ENCODE data around the gene NF1.
"Not testable (repeated sequence)": the region's sequence is repeated elsewhere in the genome, so short reads cannot be mapped to it uniquely, and the experiment has no call there.

Gene NF1

DNA sequence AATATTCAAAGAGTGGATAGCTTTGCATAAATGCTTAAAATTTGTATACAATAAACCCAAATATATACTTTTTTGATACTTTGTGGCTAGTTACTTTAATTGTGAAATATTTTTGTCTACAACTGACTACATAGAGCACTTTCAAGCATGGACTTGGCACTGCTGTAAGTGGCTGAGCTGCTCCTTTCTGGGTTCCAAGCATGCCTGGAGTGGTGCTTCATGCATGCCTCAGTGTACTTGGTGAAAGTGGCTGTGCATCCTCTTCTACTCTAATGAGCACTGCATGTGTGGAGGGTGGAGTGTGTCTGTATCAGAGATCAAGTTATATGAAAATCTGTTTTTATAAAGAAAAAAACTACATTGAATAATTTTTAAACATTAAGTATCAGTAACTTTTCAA is 108.2 kb downstream of the NF1 start:
- no peak for DNase-seq

GRCh38 chr17:31211352-31212012 is 116.7 kb downstream of the NF1 start:
- DNase-seq, result no peak

DNA sequence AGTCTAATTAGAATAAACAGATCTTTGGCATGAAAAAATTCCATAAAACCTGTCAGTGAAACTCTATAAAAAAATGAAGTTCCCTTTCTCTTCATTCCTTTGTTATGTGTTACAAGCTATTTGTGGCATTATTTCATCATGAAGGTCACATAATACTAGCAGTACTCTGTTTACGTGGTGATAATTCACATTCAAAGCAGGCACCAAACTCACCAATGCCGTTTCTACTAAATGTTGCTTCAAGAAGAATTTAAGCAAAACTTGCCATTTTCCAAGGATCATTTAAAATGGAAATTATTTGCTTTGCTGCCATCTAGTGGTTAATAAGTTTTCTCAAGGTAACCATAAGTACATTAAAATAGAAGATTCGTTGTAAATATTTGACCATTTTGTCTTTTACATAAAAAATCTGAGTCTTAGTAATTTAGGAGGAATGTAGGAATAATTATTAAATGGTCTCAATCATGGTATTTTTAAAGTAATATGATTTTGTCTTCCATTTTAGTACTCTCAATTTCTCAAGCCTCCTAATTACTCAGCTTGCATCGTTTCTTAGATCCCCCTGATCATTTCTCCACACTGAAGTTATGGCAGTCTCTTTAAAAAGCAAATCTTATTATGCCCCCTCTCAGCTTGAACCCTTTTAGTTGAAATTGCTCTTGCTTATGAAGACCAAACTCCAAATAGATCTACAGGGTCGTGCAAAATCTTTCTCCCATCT is 121.4 kb downstream of the NF1 start:
- DNase-seq, result no peak

- no peak for DNase-seq
These were observed 129.6 kb downstream of the NF1 start for GRCh38 chr17:31224366-31224765.

DNA sequence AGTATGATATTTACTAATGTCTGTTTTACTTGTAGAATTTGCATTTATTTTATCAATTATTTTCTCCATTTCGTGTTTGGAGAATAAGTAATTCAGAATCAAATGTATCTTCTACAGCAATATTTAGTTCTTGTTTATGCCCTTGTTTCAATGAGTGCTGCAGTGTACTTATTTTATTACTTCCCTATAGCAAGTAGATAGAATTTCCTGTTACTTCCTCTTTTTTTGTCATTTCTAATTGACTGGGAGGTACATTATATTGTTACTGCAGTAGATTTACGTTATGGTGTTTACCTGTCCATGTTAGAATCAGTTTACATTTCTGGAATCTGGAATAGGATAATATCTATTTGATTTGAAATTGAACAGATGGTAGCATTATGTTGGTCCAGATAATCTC is 131.1 kb downstream of the NF1 start:
- no peak for DNase-seq

GRCh38 chr17:31226373-31226772 is 131.6 kb downstream of the NF1 start:
- DNase-seq, result no peak

GRCh38 chr17:31226950-31227349 is 132.2 kb downstream of the NF1 start:
- DNase-seq, result no peak

DNA sequence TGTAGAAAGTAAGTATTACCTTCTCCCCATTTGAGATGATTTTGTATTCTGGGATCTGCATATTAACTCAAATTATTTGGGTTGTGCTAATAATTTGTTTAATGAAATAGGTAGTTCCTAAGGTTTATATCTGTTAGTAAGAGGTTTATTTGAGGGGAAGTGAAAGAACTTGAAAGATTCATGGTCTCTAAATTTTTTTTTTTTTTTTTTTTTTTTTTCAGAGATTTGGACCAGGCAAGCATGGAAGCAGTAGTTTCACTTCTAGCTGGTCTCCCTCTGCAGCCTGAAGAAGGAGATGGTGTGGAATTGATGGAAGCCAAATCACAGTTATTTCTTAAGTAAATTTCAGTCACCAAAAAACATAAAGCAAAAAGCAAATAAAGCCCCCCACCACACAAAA is 137.1 kb downstream of the NF1 start:
- DNase-seq, result no peak

GRCh38 chr17:31235110-31235509 is 140.3 kb downstream of the NF1 start:
- no peak for DNase-seq

- DNase-seq, result no peak
These were observed 141.4 kb downstream of the NF1 start for GRCh38 chr17:31236137-31236536.

DNA sequence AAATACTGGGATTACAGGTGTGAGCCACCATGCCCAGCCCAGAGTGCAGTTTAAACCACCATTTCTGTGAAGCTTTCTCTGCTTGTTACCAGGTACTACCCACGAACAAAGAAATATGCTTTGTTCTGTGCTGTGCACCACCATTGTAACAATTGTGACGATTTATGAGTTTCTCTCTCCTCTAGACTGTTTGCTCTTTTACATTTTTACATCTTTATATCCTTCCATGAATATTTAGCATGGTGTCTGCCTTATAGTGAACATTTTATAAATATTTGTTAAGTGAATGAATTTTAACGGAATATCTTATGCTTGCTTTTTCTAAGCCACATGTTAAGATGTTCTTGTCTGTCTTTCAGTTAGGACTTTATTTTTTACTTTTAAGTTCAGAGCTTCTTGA is 141.9 kb downstream of the NF1 start:
- DNase-seq, result no peak

DNA sequence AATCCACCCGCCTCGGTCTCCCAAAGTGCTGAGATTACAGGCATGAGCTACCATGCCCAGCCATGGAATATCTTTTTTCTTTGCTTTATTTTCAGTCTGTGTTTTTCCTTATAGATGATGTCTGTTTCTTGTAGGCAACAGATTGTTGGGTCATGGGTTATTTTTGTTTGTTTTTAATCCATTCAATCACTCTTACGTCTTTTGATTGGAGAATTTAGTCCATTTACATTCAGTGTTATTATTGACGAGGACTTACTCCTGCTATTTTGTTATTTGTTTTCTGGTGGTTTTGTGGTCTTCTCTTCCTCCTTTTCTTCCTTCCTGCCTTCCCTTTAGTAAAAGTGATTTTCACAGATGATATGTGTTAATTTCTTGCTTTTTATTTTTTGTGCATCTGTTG is 146.3 kb downstream of the NF1 start:
- no peak for DNase-seq

DNA sequence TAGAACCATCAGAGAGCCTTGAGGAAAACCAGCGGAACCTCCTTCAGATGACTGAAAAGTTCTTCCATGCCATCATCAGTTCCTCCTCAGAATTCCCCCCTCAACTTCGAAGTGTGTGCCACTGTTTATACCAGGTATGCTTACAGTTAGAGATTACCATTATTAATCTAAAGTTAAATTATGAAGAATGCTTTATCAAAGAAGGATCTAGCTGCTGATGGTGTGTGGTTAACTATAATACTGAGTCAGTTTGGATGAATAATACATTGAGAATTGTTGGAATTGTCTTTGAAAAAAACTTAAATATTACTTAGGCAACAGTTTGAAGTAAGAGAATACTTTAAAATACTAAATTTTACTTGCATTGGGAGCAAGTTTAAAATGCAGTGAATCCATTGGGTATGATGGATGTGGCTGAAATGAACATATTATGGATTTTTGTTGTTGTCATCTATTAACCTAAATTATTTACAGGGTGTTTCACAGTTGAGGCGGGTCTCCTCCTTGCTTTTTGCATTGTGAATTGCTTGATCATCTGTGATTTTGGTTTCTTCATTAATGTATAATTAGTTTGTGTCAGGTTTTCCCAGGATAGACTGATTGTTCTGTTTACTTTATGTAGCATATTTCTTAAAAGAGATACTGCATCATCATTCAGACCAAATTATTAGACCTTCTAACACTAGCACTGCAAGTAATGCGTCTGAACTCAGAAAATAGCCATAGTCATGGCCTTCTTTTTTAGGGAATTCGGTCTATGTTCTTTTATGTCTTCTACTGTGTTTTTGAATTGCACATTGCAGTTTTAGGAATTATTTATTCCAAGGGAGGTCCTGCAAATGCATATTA is 154.4 kb downstream of the NF1 start:
- no peak for DNase-seq

DNA sequence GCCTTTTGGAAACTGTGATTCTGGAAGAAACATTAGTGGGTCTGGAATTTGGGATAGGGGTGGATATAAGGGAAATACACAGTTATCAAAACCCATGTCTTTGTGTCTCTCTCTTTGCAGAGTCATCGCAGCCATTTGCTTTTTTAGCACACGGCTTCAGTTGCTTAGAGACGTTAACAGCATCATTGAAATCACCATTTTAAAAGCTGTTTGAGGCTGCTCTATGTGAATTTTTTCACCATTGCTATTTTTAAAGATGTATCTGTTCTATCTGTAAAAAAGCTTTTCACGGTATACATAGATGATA is 155.0 kb downstream of the NF1 start:
- DNase-seq, result no peak

- DNase-seq, result no peak
These were observed 155.5 kb downstream of the NF1 start for GRCh38 chr17:31250229-31250628.

- no peak for DNase-seq
These were observed 156.6 kb downstream of the NF1 start for GRCh38 chr17:31251105-31251969.

GRCh38 chr17:31251970-31252328 is 157.2 kb downstream of the NF1 start:
- no peak for DNase-seq

DNA sequence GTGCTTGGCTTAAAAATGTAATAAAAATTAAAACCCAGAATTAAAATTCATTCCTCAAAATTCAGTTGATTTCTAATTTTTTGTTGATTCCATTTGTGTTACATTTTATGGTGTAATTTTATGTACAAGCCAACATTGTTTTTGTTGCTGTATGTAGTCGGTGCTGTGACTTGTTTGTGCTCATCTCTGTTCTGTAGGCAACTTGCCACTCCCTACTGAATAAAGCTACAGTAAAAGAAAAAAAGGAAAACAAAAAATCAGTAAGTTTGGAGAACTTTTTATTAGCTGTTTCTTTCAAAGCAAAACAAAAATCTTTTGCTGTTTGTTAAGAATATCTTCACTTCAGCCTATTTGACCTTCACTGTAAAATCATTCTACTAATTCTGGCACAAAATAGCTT is 158.0 kb downstream of the NF1 start:
- DNase-seq, result no peak

DNA sequence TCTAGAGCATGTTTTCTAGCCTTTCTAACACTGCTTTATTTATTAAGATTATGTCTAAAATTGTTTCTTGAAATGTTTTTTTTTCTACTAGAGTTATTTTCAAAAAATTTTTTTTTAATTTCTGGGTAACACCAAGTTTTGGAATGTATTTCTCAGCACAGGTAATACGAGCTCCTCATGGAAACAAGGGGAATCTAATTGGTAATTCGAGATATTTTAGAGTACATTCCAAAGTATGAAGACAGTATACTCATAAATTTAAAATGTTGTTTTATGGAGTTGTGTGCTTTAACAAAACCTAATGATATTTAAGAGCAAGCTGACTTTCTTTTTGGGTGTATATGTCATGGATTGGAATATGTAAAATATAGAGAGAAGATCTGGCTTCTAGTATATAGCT is 159.9 kb downstream of the NF1 start:
- no peak for DNase-seq

DNA sequence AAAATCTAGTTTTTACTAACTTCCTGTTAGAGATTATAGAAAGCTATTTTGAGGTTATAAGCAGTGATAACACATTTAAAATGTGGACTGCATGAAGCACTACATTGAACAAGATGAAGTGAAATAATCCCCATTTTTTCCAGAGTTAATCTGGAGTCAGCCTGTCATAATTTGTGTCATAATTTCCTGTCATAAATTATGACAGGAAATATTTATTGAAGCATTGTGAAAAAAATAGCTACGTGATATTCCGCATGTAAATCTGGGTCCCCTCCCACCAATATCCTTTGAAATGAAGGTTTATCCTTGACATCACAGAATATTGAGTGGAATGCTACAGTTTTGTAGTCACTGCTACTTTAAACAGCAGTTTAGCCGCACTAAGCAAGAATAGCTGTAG is 162.2 kb downstream of the NF1 start:
- DNase-seq, result no peak

GRCh38 chr17:31260151-31260550 is 165.4 kb downstream of the NF1 start:
- no peak for DNase-seq

DNA sequence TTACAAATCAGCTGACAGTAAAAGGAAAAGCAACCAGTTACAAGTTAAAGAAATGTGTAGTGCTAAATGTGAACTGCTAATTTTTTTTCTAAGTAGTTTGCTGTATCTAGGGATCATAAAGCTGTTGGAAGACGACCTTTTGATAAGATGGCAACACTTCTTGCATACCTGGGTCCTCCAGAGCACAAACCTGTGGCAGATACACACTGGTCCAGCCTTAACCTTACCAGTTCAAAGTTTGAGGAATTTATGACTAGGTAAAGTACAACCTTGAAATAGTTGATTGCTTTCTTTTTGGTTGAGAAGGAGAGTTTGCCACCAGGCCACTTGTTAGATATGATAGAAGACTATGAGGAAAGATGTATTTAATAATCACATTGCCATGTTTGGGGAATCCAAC is 166.8 kb downstream of the NF1 start:
- no peak for DNase-seq

DNA sequence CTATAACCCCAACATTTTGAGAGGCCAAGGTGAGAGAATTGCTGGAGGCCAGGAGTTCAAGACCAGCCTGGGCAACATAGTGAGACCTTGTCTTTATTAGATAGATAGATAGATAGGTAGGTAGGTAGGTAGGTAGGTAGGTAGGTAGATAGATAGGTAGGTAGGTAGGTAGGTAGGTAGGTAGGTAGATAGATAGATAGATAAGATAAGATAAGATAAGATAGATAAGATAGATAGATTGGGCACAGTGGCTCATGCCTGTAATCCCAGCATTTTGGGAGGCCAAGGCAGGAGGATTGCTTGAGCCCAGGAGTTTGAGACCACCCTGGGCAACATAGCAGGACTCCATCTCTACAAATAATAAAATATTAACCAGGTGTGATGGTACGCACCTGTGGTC is 168.1 kb downstream of the NF1 start:
- DNase-seq, result not testable (repeated sequence)

All from stimulated activated CD4-positive, alpha-beta T cell treated with anti-CD3 and anti-CD28 coated beads, Interleukin-2, amount 100 ng/mL, for 48 hours (primary cell).